Measurements from ENCODE around the gene BRINP3. TPM values are rescaled to one million over a fixed set of nuclear protein-coding genes. Genes with fewer than 3 reads are reported as not detected.

BRINP3 gene
- total and polyA plus RNA-seq, 2 experiments from 2014 or later, result 5.0 to 6.3 TPM

DNA sequence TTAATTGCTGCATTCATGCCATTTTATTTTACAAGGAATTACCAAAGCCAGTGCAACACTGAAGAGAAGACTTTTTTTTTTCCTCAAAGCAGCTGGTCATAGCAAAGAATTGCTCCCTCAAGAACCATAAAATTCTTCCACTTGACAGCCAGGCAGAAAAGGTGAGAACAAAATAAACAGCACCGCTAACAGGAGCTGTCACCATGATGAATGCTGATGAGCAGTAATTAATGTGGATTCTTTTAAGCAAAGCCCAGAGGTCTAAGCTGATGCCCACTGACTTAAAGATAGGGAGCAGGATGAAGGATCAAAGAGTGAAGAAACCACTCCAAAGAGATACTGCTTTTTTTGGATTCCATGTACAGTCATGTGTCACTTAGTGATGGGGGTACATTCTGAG, 428.4 kb downstream of the BRINP3 start:
- H3K27ac ChIP-seq, result no peak overlapping the region
- H3K9me3 ChIP-seq (ENCODE audit: low read depth), result no peaks in the 10 kb centered on the region
- H3K4me1 ChIP-seq (ENCODE audit: low read depth), result no peaks in the 10 kb centered on the region
- no peaks in the 10 kb centered on the region for H3K36me3 ChIP-seq
- no peak overlapping the region for H3K4me3 ChIP-seq
- DNase-seq (ENCODE audit: low read depth in 1 of 2, low spot score in 1 of 2), result no peak
- TF ChIP-seq, protein P1, sequence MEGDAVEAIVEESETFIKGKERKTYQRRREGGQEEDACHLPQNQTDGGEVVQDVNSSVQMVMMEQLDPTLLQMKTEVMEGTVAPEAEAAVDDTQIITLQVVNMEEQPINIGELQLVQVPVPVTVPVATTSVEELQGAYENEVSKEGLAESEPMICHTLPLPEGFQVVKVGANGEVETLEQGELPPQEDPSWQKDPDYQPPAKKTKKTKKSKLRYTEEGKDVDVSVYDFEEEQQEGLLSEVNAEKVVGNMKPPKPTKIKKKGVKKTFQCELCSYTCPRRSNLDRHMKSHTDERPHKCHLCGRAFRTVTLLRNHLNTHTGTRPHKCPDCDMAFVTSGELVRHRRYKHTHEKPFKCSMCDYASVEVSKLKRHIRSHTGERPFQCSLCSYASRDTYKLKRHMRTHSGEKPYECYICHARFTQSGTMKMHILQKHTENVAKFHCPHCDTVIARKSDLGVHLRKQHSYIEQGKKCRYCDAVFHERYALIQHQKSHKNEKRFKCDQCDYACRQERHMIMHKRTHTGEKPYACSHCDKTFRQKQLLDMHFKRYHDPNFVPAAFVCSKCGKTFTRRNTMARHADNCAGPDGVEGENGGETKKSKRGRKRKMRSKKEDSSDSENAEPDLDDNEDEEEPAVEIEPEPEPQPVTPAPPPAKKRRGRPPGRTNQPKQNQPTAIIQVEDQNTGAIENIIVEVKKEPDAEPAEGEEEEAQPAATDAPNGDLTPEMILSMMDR (IDR thresholded peaks at IDR 0.05; ENCODE audit: low read depth, low read length), result no peak
- no peaks in the 10 kb centered on the region for H3K27me3 ChIP-seq

Measured in cardiac muscle cell (in vitro differentiated cells and primary cell).